Measurements from ENCODE around the gene ARID4A. TPM values are rescaled to one million over a fixed set of nuclear protein-coding genes. Genes with fewer than 3 reads are reported as not detected.

The ARID4A gene
- total RNA-seq, 6 experiments from 2014 or later = 10.5 to 13.4 (median 12.3) TPM

DNA sequence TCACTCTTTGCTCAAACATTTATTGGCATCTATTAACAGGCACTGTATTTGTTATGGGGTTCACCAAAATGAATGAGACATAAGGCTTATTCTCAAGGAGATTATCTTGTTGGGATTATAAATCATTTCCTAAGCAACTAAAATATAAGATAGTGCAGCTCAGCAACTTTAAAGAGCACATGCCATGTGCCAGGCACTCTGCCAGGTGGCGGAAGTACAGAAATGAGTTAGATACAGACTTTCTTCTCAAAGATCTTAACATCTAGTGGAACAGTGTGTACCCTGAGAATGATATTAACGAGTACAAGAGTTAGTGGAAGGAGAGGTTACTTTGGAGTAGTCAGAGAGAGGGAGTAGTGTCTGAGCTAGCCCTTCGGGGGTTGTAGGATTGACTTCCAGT lies 68.9 kb downstream of the ARID4A start:
- TF ChIP-seq, protein P1, sequence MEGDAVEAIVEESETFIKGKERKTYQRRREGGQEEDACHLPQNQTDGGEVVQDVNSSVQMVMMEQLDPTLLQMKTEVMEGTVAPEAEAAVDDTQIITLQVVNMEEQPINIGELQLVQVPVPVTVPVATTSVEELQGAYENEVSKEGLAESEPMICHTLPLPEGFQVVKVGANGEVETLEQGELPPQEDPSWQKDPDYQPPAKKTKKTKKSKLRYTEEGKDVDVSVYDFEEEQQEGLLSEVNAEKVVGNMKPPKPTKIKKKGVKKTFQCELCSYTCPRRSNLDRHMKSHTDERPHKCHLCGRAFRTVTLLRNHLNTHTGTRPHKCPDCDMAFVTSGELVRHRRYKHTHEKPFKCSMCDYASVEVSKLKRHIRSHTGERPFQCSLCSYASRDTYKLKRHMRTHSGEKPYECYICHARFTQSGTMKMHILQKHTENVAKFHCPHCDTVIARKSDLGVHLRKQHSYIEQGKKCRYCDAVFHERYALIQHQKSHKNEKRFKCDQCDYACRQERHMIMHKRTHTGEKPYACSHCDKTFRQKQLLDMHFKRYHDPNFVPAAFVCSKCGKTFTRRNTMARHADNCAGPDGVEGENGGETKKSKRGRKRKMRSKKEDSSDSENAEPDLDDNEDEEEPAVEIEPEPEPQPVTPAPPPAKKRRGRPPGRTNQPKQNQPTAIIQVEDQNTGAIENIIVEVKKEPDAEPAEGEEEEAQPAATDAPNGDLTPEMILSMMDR (IDR thresholded peaks at IDR 0.05) = no peak
- Mint-ChIP-seq H3K27me3 (ENCODE audit: insufficient read depth) (no peaks in the 10 kb centered on the region), H3K27ac (no peak overlapping the region), H3K36me3 (ENCODE audit: low read depth) (peaks cover 39% of the 10 kb centered on the region), H3K4me3 (no peak overlapping the region), H3K9me3 (no peaks in the 10 kb centered on the region), H3K4me1 (ENCODE audit: low read depth) (peaks cover 21% of the 10 kb centered on the region)
- no peak for DNase-seq

DNA sequence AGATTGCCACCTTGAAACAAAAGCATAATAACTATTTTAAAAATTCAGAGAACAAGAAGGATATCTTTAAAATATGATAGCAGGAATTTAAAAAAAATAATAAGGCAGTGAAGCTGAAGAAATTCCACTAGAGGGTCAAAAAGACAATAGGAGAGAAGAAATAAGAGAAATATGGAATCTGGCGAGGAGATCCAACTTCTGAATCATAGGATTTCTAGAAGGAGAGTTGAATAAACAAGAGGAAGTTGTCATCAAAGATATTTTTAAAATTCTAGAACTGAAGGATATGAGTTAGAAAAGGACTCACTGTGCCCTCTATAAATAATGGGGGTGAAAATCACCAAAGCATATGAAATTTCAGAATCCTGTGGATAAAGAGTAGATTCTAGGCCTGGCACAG lies 70.6 kb downstream of the ARID4A start:
- Mint-ChIP-seq H3K27ac (peak overlapping the region; percentile 40; the same call in 1 of the 2 replicates), H3K27me3 (ENCODE audit: insufficient read depth) (no peaks in the 10 kb centered on the region), H3K4me1 (ENCODE audit: low read depth) (peaks cover 21% of the 10 kb centered on the region), H3K9me3 (no peaks in the 10 kb centered on the region), H3K36me3 (ENCODE audit: low read depth) (peaks cover 39% of the 10 kb centered on the region), H3K4me3 (no peak overlapping the region; the same call in 1 of the 2 replicates)
- TF ChIP-seq, protein P1 (IDR thresholded peaks at IDR 0.05) = no peak
- no peak for DNase-seq

DNA sequence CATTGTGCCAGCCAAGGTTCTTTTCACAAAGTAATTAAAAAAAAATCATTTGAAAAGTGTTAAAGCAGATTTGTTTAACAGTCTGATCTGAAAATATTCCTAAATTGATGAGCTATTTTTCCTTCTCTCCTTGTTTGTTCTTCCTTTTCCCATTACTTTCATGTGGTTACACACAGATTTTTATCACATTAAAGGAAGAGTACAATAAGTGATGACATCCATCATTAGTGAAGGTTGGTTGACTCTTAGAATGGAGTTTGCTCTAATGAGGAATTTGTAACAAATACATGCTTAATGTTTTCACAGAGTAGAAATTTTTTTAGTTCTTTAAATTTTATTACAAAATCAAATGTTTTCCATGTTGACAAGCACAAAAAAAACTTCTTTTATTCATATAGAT lies 78.4 kb downstream of the ARID4A start:
- Mint-ChIP-seq H3K4me3 (no peak overlapping the region), H3K9me3 (no peaks in the 10 kb centered on the region), H3K4me1 (ENCODE audit: low read depth) (no peaks in the 10 kb centered on the region), H3K27me3 (ENCODE audit: insufficient read depth) (no peaks in the 10 kb centered on the region), H3K36me3 (ENCODE audit: low read depth) (peaks cover 20% of the 10 kb centered on the region), H3K27ac (no peak overlapping the region)
- TF ChIP-seq, protein P1 (IDR thresholded peaks at IDR 0.05) = no peak
- DNase-seq = no peak

DNA sequence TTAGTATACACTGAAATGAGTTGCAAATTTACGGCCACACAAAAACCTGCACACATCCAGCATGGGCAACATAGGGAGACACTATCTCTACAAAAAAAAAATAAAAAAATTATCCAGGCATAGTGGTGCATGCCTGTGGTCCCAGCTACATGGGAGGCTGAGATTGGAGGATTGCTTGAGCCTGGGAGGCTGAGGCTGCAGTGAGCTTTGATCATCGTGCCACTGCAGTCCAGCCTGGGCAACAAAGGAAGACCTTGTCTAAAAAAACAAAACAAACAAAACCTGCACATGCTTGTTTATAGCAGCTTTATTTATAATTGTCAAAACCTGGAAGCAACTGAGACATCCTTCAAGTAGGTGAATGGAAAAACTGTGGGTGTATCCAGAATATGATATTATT lies 92.5 kb downstream of the ARID4A start:
- Mint-ChIP-seq H3K4me3 (no peak overlapping the region), H3K4me1 (ENCODE audit: low read depth) (no peaks in the 10 kb centered on the region), H3K9me3 (no peaks in the 10 kb centered on the region), H3K36me3 (ENCODE audit: low read depth) (no peaks in the 10 kb centered on the region), H3K27ac (no peak overlapping the region), H3K27me3 (ENCODE audit: insufficient read depth) (no peaks in the 10 kb centered on the region; the same call in 1 of the 2 replicates)
- TF ChIP-seq, protein P1 (IDR thresholded peaks at IDR 0.05) = no peak
- no peak for DNase-seq

DNA sequence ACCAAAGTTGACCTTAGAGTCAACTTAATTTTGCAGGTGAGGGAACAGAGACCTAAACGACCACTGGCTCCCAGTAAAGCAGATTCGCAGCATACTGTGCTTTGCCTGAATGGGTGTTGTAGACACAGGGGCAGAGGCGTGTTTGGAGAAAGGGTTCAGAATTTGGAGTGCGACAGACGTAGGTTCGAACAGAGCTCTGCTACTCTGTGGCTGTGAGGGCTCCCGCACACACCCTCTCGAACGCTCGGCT lies 97.1 kb downstream of the ARID4A start:
- no peaks in the 10 kb centered on the region for H3K9me3 Mint-ChIP-seq
- peak overlapping the region; percentile 67 for H3K27ac Mint-ChIP-seq
- peak overlapping the region; percentile 70 for H3K4me3 Mint-ChIP-seq
- no peaks in the 10 kb centered on the region; the same call in 1 of the 2 replicates for H3K27me3 Mint-ChIP-seq (ENCODE audit: insufficient read depth)
- TF ChIP-seq, protein P1 (IDR thresholded peaks at IDR 0.05) = no peak
- no peaks in the 10 kb centered on the region for H3K4me1 Mint-ChIP-seq (ENCODE audit: low read depth)
- H3K36me3 Mint-ChIP-seq (ENCODE audit: low read depth) = no peaks in the 10 kb centered on the region
- DNase-seq = no peak
